GM19463 (cell line): ENCODE measurements around the gene AUP1.
"Not testable (repeated sequence)": the region's sequence is repeated elsewhere in the genome, so short reads cannot be mapped to it uniquely, and the experiment has no call there.

Experiments used
- ATAC-seq: cut with Tn5 transposase; IDR thresholded peaks from one replicate; pipeline ENCODE4 v1.9.1; 2021; ENCODE audit warnings: mild to moderate bottlenecking, moderate library complexity; ENCODE audit not compliant: unreplicated experiment

AUP1 gene

DNA sequence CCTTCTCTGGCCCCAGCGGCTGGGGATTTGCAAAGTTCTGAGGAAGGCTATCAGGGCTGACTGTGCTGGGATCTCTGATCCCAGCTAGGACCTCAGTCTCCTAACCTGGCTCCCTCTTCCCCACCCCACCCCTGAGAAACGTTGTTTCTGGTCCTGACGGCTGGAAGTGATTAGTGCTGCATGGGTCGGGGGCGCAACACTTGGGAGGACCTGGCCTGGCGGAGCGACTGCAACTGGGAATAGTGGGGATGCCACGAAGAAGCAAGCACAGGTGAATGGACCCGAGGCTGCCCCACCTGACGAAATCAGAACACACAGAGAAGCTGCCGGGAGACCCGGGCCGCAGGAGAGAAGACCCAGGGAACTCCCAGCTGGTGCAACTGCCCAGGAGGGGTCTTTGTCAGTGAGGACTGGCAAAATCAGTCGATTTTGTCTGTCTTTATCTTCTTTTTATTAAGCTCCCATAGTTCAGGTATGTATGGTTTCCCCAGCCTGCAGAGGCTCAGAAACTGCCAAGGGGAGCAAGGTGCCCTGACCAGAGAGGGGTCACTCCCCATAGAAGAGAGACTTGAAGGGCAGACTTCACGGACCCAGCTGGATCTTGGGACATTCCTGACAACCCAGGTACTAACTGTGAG, 29.4 kb downstream of the AUP1 start:
- ATAC-seq, result no peak

DNA sequence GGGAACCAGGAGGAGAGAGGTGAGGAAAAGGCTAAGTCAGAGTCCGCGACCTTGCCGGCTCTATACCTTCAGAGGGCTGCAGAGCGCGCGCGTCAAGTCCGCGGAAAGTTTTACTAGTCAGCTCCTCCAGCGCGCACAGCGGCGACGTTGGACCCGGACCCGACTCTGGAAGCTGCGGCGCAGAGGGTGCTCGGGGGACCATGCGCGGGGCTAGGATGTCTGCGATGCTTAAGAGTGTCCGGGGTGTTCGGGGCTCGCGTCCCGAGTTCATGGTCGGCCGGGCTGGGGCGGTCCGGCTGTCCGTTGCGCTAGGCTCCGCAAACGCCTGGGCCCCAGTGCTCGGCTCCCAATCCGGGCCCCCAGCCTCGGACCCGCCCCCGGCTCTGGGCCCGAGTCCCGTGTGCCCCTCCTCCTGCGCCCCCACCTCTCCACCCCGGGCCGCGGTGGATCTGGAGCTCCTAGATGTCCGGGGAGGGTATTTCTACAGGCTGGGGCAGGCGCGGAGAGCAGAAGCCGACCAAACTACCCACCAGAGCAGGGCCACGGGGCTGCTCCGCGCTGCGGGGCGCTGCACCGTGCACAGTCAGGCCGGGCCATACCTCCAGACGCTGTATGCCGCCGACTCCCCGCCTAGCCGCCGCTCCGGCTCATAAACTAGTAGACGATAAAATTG, 30.1 kb downstream of the AUP1 start, which contains the start of gene LBX2:
Gene LBX2, minus strand, starts transcription at position 337 of the 673 bp plus-strand sequence. Its CDS starts 66 bp downstream, at position 271.
- ATAC-seq, result no peak

DNA sequence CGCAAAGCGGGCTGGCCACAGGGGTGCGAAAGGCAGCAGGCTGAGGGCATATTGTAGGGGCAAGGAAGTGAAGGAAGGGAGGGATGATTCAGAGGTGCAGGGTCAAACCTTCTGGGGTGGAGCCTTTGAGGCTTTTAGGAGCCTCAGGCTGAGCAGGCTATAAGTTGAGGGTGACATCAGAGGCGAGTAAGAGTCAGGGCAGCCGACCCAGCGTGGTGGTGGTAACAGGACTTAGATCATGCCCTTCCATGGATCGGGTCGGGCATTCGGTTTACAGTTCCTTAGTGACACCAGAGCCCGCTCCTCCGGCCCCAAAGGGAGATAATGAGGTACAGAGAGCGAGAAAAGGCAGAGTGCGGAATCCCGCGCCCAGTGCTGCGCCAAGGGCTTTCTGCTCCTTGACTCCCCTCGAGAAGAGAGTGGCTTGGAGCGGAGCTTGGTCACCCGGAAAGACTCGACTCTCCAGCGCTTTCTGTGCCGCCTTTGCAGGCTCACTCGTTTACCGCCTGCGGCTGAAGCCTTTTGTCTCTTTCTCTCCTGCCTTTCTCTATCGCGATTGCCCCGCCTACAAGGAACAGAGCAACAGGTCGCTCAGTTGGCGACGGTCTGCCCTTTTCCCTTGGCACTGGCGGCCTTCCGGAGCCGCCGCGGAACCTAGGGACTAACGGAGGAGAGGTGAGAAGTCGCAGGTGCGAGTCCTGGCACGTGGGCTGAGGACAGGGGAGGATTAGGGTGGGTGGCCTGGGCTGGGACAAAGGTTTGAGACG, 30.8 kb downstream of the AUP1 start:
- ATAC-seq, result no peak

DNA sequence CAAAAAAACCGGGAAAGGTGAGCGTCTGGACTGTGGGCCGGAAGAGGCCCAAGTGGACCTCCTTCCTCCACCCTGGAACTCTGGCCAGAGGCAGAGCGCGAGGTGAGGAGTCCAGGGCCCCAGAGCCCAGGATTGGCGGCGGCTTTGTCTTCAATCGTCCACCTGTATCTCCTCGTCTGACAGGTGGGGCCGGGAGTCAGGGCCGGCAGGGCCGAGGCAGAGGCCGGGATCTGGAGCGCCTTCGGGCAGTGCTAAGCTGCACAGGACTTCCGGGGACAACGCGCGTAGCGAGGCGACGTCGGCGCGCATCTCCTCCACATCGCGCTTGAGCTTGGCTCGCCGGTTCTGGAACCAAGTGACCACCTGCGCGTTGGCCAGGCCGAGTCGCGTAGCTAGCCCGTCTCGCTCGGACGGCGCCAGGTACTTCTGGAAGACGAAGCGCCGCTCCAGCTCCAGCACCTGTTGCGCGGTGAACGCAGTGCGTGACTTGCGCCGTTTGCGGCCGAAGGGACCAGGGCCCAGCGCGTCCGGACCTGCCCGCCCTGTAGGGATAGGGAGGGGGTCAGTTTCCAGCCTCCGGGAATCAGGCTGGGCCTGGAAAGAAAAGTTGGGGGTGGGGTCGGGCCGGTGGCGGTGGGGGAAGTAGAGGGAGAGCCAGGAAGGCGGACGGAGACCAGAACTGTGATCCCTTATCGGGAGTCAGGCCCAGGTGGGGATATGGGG, 31.6 kb downstream of the AUP1 start:
- no peak for ATAC-seq

- no peak for ATAC-seq
Measured at GRCh38 chr2:74496997-74497776, 32.3 kb downstream of the AUP1 start.

DNA sequence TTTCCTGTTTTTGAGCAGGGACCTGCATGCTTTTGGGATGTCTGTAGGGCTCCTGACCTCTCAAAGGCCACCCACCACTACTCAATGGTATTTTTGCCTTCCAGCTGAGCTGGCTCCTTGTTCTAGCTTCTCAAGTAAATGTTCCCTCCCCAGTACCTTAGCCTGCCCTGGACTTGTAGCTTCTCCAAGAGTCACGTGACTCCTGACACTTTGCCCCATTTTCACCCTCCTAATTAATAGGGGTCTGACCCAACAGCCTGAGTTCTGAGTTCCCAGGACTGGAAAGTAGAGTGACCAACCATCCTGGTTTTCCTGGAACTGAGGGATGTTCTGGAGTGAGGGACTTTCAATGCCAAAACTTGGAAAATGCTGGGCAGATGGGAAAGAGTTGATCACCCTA, 34.1 kb downstream of the AUP1 start:
- no peak for ATAC-seq

- no peak for ATAC-seq
Measured at GRCh38 chr2:74493546-74493945, 36.0 kb downstream of the AUP1 start.

GRCh38 chr2:74491648-74492544, 37.6 kb downstream of the AUP1 start:
- no peak for ATAC-seq

DNA sequence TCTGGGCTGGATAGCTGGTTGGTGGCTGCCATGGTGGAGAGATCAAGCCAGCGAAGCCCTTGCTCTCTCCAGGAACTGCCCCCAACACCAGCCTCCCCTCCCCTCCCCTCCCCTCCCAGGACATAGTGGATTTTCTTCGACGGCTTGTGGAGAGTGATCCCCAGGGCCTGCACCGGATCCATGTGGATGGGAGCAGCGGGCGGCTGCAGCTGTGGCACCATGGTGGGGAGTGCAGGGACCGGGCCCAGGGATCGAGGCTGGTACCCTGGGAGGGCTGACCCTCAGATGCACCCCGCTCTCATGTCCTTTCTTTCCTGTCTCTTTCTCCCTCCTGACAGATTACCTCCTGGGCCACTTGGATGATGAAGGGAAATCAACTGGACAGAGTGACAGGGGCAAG, 39.6 kb downstream of the AUP1 start:
- ATAC-seq, result no peak

- ATAC-seq, result no peak
Measured at GRCh38 chr2:74488643-74489481, 40.6 kb downstream of the AUP1 start.

DNA sequence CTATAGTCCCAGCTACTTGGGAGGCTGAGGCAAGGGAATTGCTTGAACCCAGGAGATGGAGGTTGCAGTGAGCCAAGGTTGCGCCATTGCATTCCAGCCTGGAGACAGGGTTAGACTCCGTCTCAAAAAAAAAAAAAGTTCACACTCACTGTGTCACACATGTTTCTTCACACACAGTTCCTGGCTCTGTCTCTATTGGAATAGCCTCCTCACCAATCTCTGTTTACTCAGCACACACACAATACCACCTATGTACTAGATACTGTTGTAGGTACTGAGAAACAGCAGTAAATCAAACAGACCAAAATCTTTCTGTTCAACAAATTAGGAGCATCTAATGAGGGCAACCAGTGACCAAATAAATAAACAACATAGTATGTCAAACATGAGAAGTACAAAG, 43.4 kb downstream of the AUP1 start:
- no peak for ATAC-seq

- ATAC-seq, result not testable (repeated sequence)
Measured at GRCh38 chr2:74483675-74484164, 45.8 kb downstream of the AUP1 start.

- peak; percentile 85 for ATAC-seq
Measured at GRCh38 chr2:74482801-74483674, 46.5 kb downstream of the AUP1 start, which contains the start of the genes CCDC142 and TTC31. Gene CCDC142 (minus strand): TSS chr2:74482998. CDS start chr2:74482837, 161 bp downstream. Gene TTC31 (plus strand): TSS chr2:74483081. CDS start chr2:74483096, 15 bp downstream.

DNA sequence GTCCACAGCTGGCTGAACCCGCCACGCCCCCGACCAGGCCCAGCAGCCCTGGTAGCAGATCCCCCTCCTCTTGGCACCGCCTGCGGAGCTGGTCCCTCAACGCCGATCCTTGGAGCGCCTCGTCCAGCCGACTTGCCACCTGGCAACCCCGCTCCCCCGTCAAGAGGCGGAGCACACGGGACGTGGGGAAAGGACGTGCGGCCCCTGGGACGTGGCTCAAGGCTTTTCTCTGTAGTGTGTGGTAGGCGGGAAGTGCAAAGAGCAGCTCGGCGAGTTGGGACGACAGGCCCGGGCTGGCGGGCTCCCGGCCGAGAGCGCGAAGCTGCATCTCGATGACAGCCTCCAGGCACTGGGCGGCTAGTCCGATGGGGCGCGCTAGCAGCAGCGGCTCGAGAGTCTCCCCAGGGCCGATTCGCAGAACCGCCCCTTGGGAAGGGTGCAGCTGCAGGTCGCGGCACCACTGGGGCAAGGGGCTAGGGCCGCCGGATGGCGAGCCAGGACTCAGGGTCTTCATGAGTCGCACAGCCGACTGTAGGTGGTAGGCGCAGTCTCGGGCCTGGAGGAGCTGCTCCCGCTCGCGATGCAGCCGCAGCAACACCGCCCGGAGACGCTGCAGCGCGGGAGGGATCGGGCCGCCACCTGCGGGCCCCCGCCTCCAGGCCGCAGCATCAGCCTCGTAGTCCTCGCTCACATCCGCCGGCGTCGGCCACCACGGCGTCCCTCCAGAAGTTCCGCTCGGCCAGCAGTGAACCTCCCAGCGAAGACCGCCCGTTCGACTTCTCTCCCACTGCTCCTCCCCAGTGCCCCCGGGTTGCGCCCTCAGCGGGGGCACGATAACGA, 47.3 kb downstream of the AUP1 start:
- peak; percentile 36 for ATAC-seq

- ATAC-seq, result no peak
Measured at GRCh38 chr2:74481431-74481830, 48.1 kb downstream of the AUP1 start.
